ENCODE measurements around the gene ASPSCR1. TPM values are rescaled to one million over a fixed set of nuclear protein-coding genes. Genes with fewer than 3 reads are reported as not detected.

The ASPSCR1 gene
- total and polyA plus RNA-seq, 2 of the 13 experiments (the other 11 are each of a cell fraction or from before 2014, with no cell fraction given): 274 to 314 TPM

- TF ChIP-seq ADNP (CRISPR knock-in tag; IDR thresholded peaks at IDR 0.05) (no peak), ATF7-NPFF (CRISPR knock-in tag; IDR thresholded peaks at IDR 0.05; ENCODE audit: low read depth) (0 out of 2 replicates have a peak, but pooled peaks have one; percentile 41), ETV5 (CRISPR knock-in tag; IDR thresholded peaks at IDR 0.05; ENCODE audit: borderline replicate concordance) (no peak), ZBTB4 (CRISPR knock-in tag; IDR thresholded peaks at IDR 0.05; ENCODE audit: borderline replicate concordance) (peak; percentile 70; the same call in 1 of the 2 replicates), ZNF607 (CRISPR knock-in tag; IDR thresholded peaks at IDR 0.05; ENCODE audit: borderline replicate concordance) (no peak), KDM3A (CRISPR knock-in tag; IDR thresholded peaks at IDR 0.05; ENCODE audit: low read depth) (peak; percentile 62; the same call in 1 of the 2 replicates), ZNF605 (CRISPR knock-in tag; IDR thresholded peaks at IDR 0.05) (no peak), AGO1 (IDR thresholded peaks at IDR 0.05; ENCODE audit: low read depth, low read length, poor library complexity, severe bottlenecking) (peak; percentile 14), AHR (CRISPR knock-in tag; IDR thresholded peaks at IDR 0.05) (no peak), NRL (CRISPR knock-in tag; IDR thresholded peaks at IDR 0.05; ENCODE audit: borderline replicate concordance) (no peak), GABPB1 (CRISPR knock-in tag; IDR thresholded peaks at IDR 0.05) (peak; percentile 61; the same call in 1 of the 2 replicates), STAT5B (CRISPR knock-in tag; IDR thresholded peaks at IDR 0.05) (no peak), MTA1 (CRISPR knock-in tag; IDR thresholded peaks at IDR 0.05; ENCODE audit: borderline replicate concordance) (peak; percentile 59; the same call in 1 of the 2 replicates), STAG1 (CRISPR knock-in tag; IDR thresholded peaks at IDR 0.05) (peak; percentile 88), POGZ (CRISPR knock-in tag; IDR thresholded peaks at IDR 0.05) (0 out of 2 replicates have a peak, but pooled peaks have one; percentile 17), ZBTB49 (CRISPR knock-in tag; IDR thresholded peaks at IDR 0.05; ENCODE audit: borderline replicate concordance) (no peak), ZNF564 (CRISPR knock-in tag; IDR thresholded peaks at IDR 0.05) (no peak)
- TF ChIP-seq, protein P1, sequence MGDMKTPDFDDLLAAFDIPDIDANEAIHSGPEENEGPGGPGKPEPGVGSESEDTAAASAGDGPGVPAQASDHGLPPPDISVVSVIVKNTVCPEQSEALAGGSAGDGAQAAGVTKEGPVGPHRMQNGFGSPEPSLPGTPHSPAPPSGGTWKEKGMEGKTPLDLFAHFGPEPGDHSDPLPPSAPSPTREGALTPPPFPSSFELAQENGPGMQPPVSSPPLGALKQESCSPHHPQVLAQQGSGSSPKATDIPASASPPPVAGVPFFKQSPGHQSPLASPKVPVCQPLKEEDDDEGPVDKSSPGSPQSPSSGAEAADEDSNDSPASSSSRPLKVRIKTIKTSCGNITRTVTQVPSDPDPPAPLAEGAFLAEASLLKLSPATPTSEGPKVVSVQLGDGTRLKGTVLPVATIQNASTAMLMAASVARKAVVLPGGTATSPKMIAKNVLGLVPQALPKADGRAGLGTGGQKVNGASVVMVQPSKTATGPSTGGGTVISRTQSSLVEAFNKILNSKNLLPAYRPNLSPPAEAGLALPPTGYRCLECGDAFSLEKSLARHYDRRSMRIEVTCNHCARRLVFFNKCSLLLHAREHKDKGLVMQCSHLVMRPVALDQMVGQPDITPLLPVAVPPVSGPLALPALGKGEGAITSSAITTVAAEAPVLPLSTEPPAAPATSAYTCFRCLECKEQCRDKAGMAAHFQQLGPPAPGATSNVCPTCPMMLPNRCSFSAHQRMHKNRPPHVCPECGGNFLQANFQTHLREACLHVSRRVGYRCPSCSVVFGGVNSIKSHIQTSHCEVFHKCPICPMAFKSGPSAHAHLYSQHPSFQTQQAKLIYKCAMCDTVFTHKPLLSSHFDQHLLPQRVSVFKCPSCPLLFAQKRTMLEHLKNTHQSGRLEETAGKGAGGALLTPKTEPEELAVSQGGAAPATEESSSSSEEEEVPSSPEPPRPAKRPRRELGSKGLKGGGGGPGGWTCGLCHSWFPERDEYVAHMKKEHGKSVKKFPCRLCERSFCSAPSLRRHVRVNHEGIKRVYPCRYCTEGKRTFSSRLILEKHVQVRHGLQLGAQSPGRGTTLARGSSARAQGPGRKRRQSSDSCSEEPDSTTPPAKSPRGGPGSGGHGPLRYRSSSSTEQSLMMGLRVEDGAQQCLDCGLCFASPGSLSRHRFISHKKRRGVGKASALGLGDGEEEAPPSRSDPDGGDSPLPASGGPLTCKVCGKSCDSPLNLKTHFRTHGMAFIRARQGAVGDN (CRISPR knock-in tag; IDR thresholded peaks at IDR 0.05): peak; percentile 60
Measured at GRCh38 chr17:82030470-82031302, 53.3 kb downstream of the ASPSCR1 start (continued).
